Stimulated activated CD8-positive, alpha-beta memory T cell treated with anti-CD3 and anti-CD28 coated beads, Interleukin-15, amount 100 ng/mL, for 4 hours (primary cell): ENCODE results near the gene FAM83E.
"Not testable (repeated sequence)": the region's sequence is repeated elsewhere in the genome, so short reads cannot be mapped to it uniquely, and the experiment has no call there.

Experiments used
- DNase-seq, 2 donors: peaks; one replicate each; pipeline ENCODE4 v3.0.0-alpha.2; 2020; ENCODE audit warnings: low read depth in 2 of 2

FAM83E gene

DNA sequence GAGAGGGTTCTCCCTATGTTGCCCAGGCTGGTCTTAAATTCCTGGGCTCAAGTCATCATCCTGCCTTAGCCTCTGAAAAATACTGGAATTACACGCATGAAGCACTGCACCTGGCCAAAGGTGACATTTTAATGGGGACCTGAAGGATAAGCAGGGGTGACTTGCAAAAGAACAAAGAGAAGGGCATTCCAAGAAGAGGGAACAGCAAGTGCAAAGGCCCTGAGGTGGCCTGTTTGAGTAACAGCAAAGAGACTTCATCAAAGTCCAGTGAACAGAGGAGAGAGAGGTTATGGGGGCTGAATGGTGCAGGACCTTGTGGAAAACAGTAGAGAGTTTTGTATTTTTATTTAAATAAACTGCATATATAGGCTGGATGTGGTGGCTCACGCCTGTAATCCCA is 27.0 kb upstream of the FAM83E start:
- no peak for DNase-seq

DNA sequence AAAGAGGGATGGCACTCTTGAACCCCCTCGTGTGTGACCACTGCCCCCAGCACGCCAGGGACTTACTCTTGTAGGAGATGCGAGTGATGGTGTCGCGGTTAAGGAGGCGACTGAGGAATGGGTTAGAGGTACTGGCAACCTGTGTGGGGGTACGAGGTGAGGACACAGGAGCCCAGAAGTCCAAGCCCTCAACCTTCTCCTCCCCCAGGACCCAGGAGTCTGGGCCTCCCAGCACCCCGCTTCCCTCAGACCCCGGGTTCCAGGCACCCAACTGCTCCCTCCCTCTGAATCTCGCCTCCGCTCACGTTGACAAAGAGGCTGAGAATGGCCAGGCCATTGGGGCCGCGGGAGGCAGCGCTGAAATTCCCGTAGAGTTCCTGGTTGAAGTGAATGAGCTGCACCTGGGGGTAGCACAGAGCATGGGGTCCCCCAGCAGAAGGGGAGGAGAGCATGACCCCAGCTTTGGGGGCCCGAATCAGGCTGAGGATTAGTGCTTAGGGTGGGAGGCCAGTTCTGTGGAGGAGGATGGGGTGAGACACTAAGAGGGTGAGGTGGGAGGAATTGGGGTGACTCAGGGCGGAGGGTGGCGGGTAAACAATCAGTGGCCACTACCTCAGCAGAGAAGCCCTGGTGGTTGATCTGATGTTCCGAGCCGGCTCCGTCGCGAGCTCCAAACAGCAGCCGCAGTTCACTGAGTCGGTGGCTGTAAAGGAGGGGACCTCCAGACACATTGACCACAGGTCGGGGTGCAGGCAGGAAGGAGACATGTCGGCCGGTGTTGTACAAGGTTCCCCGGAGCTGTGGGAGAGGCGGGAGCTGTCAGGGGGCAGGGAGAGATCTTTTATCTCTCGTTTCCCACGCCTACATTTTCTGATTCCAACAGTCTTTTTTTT is 24.9 kb upstream of the FAM83E start:
- no peak for DNase-seq

DNA sequence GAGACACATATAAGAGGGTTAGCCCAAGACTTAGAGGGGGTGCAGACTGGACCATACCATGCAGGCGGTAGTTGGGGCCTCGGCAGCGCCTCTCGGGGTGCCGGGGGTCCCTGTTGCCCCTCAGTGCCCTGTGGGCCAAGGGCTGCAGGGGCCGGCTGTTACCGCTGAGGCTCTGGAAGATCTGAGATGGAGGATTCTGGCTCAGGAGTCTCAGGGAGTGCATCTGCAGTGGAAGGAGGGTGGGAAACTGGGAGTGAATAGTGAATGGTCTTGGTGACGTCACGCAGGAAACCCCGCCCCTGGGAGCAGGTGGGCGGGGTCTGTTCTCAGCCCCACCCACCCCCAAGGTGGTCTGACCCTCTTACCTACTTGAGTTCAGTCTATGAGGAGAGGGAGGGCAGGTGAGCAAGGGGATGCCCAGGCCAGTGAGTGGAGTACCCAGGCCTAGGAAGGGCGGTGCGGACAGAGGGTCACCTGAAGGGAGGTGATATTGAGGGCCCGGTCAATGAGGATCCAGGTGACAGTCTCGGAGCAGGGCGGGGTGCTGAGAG is 24.0 kb upstream of the FAM83E start:
- DNase-seq, result no peak

DNA sequence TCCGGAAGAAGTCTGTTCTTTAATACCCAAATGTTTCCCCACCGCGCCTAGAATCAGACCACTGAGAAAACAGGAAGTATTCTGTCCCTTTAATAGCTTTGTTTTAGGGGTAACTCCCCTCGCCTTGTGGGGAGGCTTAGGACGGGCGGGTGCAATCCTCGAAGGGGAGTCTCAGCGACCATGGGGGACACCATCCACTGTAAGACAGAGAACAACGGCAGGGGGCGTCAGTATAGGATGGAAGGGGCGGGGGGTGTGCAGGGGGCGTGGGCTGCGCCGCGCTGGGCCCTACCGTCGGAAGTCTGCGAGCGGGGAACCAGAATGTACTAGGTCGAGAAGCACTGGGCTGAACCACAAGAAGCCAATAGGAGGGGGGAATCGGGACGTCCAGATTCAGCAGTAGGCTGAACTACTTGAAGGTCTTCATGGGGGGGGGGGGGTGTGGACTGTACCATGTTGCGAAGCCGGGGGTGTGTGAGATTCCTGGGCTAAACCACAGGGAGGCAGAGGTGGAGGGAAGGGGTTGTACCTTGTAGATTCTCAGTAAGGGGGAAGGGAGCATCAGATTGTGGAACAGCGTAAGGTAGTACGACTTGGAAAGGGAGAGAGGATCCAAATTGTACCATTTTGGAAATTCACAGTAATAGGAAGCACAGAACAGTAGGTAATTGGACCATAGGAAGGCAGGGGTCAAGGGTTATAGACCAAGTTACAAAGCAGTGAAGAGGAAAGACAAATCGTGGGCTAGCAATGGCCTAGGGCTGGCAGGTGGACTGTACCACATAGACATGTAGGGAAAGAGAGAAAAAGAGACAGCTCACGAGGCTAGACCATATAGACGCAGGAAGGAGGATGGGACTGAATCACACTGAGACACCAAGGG is 23.3 kb upstream of the FAM83E start:
- DNase-seq, result peak; percentile 60 to 72

DNA sequence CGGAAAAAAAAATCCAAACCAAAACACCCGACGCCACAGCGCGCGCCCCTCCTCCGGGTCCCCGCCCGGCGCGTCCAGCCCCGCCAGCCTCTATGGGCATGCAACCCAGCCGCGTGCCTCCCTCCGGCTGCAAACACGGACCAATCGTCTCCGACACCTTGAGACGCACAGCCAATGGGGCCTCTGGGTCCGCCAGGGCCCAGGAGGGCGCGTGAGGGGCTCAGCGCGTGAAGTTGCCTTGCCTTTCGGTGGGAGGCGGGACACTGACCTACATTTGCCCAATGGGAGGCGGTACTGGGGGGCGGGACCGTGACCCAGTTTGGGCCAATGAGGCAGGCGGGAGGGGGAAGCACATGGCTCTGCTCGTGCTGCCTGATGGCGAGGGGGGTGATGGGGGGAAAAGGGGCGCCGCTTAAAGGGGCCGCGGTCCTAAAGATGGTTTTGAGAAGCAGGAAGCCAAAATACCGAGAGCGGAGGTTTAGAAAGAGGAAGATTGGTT is 22.6 kb upstream of the FAM83E start:
- peak; percentile 98 to 100 for DNase-seq

DNA sequence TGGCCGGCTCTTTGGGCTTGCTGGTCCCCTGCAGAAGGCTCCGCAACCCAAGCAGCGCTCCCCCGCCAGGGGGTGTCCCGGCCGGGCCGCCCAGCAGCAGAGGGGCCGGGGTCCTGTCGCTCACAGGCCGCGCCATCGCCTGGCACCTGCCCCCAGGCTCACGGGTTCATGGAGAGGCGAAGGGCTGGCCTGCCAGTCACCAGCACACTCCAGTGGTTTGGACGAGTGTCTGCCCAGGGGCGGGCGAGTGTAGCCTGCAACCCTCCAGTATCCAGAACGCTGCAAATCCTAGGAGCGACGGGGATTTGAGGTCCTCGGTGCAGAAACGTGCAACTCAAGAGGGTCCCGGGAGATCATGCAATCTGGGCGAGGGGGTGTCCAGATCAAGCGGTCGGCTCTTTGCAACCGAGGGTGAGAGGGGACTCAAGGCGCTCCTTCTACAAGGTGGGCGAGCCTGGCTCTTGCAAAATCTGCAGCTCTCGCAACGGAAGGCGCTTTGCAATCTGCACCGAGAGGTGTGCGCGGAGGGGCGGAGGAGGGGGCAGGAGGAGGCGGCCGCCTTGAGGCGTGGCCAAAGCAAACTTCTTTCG is 22.1 kb upstream of the FAM83E start, which contains the start of gene DBP:
TSS of gene DBP (minus strand) at position 521 of the 590 bp plus-strand sequence. CDS start at position 136, 385 bp downstream.
- DNase-seq, result no peak

DNA sequence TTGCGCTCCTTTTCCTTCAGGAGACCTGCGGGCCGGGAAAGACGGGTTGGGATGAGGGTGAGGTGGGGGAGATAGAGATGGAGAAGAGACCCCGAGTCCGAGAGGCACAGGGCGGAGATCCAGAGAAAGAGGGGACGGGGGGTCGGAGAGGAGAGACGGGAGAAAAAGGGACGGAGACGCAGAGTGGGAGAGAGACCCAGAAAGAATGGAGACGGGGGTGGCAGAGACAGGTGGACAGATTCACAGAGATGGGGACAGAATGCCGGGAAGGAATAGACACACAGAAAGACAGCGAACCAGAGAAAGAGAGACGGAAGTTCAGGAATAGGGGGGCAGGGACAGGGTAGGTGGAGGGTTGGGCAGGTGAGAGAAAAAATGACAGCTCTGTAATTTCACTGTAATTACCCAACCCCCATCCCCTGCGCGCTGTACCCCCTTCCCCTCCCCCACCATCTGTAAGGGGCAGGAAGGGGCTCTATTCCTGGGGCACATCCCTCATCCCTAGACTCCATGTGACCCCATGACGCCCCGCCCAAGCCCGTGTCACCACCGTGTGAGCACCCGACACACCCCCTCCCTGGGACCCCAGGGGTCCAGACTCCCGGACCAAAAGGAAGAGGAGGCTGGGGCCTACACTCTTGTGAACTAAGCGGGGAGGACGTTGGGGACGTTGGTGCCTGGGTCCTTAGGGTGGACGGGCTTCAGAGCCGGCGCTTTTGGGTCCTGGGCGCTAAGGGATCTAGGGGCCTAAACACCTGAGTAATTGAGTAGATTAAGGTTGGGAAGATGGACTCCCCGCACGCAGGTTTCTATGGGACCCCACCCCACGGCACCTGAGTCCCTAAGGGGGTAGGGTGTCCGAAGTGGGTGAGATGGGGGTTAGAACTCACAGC is 21.3 kb upstream of the FAM83E start:
- DNase-seq, result no peak

DNA sequence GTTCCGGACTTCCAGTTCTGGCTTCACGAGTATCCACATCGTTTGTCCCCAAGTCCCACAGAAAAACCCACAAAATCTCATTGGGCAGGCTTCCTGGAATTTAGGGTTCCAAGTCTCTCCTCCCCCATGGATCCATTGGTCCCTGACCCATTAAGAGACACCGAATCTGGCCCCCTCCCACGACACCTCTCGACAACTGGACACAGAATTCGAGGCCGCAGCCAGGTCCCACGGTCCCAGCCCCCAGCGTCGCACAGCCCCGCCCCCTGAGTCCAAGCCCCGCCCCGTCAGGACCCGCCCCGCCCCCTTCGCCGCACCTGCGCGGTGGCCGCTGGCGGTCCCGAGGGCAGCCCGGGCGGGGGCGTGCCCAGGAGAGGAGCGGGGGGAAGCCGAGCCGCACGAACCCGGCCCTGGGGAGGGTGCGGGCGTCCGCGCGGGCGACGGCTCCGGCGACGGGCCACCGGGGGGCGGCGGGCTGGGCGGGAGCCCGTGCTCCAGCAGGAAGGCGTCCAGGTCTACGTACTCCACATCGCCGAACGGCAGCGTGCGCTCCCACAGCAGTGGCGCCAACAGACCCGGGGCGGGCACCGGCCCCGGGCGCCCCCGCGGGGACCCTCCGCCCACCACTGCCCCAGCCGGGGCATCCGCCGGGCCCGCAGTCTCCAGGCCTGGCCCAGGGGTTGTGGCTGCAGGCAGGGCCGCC is 20.5 kb upstream of the FAM83E start:
- DNase-seq, result peak; percentile 54 to 57

DNA sequence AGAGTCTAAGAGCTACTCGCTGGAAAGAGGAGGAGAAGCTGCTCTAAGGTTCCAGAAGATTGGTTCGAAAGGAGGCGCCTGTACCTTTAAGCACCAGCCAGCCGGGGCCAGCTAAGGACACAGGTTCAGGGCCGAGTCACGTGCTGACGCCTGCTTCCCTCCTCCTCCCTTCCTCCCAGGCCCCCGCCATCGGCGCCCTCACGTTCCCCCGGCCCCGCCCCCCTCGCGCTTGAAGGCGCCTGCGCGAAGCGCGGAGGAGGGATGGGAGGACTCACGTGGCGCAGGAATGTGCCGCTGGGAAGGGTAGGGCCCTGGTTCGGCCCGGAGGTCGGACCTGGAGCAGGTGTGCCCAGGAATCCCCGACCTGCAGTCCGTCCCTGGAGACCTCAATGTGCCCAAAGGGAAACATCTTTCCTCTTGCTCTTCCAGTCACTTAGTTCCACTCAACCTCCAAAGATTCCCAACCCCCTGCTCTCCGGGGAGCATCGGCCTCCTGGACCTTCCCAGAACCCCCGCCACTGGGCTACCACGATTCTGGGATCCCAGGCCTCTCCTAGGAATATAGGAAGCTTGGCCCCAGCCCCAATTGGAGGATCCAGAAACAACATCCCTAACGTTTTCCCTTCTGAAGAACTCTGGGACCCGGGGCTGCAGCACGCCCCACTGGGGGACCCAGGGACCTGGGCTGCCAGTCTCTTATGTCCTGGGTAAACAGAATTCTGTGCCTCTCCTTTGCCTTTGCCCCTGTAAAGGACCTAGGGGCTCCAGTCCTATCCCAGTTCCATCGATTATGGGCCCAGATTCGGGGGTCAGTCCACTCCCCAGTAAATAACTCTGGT is 19.8 kb upstream of the FAM83E start:
- DNase-seq, result peak; percentile 81 to 85

DNA sequence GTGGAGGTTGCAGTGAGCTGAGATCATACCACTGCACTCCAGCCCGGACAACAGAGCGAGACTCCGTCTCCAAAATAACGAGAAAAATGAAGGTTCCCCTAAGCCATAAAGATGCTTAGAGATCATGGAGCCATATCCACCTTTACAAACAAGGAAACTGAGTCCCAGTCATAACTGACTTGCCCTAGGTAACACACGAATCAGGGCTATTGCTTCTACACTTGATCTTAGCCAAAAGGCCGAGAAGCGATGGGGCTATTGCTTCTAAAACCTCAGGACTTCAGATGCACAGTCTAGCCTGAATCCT is 19.1 kb upstream of the FAM83E start:
- no peak for DNase-seq

DNA sequence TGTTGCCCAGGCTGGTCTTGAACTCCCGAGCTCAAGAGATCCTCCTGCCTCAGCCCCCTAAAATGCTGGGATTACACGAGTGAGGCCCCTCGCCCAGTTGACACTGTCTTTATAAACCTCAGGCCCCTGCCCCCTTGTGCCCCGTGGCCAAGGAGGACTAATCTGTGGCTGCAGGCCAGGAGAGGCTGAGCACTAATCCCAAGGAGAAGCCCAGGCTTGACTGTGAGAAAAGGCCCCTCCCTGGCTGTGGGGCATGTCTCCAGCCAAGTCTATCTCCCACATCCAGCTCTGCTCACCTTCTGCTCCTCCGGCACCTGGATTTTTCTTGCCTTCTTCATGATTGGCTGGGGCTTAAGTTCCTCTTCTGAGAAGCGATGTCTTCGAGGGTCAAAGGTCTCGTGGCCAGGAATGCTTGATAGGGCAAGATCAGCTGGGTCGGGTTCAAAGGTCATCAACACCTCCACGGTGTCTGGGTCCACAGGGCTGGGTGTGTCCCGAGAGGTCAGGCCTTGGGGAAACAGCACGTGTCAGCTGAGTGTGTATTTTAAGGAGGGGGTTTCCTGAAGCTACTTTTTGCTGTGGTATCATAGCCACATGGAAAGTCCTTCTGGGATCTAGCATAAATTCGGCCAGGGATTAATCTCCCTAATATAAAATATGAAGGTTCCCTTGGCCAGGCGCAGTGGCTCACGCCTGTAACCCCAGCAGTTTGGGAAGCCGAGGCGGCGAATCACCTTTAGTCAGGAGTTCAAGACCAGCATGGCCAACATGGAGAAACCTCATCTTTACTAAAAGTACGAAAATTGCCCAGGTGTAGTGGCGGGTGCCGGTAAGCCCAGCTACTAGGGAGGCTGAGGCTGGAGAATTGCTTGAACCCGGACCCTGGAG is 18.5 kb upstream of the FAM83E start:
- no peak for DNase-seq

DNA sequence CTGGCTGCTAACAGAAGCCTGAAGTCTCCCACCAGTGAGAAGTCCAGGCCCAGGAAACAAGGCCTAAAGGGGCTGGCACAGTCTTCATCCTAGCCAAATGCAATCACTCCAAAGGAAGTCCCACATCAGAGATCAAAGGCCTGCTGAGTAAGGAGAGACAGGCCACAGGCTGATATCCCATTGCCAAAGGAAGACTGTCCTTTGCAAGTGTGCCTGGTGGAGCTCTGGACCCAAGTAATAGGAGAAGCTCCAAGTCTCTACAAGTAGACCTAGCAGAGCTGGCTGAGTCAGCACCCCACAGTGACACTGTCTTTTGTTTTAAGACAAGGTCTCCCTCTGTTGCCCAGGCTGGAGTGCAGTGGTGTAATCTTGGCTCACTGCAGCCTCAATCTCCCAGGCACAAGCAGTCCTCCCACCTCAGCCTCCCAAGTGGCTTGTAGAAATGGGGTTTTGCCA is 17.8 kb upstream of the FAM83E start:
- no peak for DNase-seq

DNA sequence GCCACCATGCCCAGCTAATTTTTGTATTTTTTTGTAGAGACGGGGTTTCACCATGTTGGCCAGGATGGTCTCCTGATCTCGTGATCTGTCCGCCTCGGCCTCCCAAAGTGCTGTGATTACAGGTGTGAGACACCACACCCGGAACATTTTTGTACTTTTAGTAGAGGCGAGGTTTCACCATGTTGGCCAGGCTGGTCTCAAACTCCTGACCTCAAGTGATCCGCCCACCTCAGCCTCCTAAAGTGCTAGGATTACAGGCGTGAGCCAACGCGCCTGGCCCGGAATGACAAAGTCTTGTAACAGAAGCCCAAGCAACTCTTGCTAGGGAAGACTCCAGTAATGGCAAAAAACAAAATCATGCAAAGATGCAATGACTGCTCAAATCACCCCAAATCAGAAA is 17.4 kb upstream of the FAM83E start:
- DNase-seq, result not testable (repeated sequence)

DNA sequence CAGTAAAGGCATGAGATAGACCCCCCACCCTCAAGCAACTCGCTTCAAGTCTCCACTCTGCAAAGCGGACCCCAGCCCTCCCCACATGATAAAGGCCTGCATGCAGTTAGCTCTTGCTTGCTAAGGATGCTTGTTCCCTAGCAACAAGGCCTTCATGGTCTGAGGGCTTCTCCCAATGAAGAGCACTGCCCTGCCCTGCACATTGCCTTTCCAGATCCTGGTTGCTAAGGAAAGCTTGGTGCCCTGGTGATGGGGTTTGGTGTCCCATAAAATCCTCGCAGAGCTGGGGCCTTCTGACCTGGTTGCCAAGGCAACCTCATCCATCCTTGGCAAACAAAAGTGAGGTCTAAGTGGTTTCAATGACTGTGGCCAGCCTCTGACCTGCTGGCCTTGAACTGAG is 16.3 kb upstream of the FAM83E start:
- DNase-seq, result no peak

DNA sequence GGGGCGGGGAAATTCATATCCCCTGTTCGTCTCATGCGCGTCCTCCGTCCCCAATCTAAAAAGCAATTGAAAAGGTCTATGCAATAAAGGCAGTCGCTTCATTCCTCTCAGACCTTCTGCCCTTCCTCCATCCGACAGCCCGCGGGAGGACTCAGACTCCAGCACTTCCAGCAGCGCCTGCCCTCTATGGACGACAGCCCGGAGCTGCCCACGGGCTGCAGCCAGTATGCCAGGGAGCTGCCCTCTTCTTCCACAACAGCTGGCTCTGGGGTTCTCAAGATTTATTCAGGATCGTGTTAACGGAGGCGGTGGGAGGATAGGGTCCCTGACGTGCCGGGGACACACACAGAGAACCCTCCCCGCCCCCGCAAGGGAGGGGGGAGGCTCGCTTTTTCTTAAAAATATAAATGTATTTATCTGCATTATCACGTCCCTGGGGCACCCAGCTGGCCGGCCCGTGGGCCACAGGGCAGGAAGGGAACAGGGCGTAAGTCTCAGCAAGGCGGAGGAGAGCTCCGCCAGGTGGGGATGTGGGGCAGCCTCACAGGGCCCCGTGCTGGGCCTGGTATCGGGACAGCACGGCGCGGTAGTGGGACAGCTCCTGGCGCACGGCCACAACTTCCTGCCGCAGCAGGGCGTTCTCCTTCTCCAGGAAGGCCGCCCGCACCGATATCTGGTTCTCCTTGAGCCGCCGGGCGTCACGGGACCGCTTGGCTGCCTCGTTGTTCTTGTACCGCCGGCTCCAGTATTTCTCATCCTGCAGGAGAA is 15.6 kb upstream of the FAM83E start:
- DNase-seq, result no peak

DNA sequence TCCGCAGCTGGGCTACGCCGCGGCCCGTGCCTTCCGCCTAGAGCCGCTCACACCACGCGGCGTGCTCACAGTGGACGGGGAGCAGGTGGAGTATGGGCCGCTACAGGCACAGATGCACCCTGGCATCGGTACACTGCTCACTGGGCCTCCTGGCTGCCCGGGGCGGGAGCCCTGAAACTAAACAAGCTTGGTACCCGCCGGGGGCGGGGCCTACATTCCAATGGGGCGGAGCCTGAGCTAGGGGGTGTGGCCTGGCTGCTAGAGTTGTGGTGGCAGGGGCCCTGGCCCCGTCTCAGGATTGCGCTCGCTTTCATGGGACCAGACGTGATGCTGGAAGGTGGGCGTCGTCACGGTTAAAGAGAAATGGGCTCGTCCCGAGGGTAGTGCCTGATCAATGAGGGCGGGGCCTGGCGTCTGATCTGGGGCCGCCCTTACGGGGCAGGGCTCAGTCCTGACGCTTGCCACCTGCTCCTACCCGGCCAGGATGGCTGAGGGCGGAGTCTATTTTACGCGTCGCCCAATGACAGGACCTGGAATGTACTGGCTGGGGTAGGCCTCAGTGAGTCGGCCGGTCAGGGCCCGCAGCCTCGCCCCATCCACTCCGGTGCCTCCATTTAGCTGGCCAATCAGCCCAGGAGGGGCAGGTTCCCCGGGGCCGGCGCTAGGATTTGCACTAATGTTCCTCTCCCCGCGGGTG is 14.9 kb upstream of the FAM83E start:
- DNase-seq, result no peak

DNA sequence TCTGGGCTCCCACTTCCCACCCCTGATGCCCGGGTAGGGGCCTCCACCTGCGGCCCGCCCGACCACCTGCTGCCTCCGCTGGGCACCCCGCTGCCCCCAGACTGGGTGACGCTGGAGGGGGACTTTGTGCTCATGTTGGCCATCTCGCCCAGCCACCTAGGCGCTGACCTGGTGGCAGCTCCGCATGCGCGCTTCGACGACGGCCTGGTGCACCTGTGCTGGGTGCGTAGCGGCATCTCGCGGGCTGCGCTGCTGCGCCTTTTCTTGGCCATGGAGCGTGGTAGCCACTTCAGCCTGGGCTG is 14.4 kb upstream of the FAM83E start:
- DNase-seq, result no peak
